T47D (cell line): Measurements from ENCODE around the gene ITFG2.

ENCODE experiments used
- DNase-seq, 2 experiments: peaks; one replicate each; pipeline versions ENCODE4 v3.0.0 to v3.0.0-alpha.2; 2011 to 2012; ENCODE audit warnings: low read depth in 1 of 2, low spot score in 1 of 2
- JUND ChIP-seq: IDR thresholded peaks from 2 replicates; pipeline ENCODE4 v1.6.1; 2012; ENCODE audit warnings: low read depth
- in situ Hi-C: cut with HindIII; loops from 2 replicates; pipeline ENCODE4 v1.10.0; 2016; ENCODE audit warnings: low sequenced_read_pairs, low pct_unique_long_range_greater_than_20kb

ITFG2 gene

GRCh38 chr12:2825132-2825531 is 12.7 kb downstream of the ITFG2 start:
- no peak for TF ChIP-seq JUND
- no peak for DNase-seq
- in situ Hi-C loops, result no loop called here

GRCh38 chr12:2826036-2826435 is 13.6 kb downstream of the ITFG2 start:
- in situ Hi-C loops, result no loop called here
- DNase-seq, result no peak
- no peak for TF ChIP-seq JUND

- in situ Hi-C loops, result no loop called here
- TF ChIP-seq JUND, result no peak
- no peak for DNase-seq
Observed at GRCh38 chr12:2826721-2827515, 14.4 kb downstream of the ITFG2 start.

GRCh38 chr12:2829275-2829674 is 16.8 kb downstream of the ITFG2 start:
- no peak for TF ChIP-seq JUND
- DNase-seq, result no peak
- in situ Hi-C loops, result no loop called here

GRCh38 chr12:2832550-2833127 is 20.2 kb downstream of the ITFG2 start:
- in situ Hi-C loops, result no loop called here
- no peak for DNase-seq
- TF ChIP-seq JUND, result no peak

GRCh38 chr12:2833327-2833726 is 20.9 kb downstream of the ITFG2 start:
- in situ Hi-C loops, result no loop called here
- no peak for DNase-seq
- no peak for TF ChIP-seq JUND

- no peak for TF ChIP-seq JUND
- no peak for DNase-seq
- in situ Hi-C loops, result no loop called here
Observed at GRCh38 chr12:2833810-2834209, 21.3 kb downstream of the ITFG2 start.

- in situ Hi-C loops, result no loop called here
- DNase-seq, result no peak
- TF ChIP-seq JUND, result no peak
Observed at GRCh38 chr12:2834581-2835491, 22.4 kb downstream of the ITFG2 start, which contains the start of gene NRIP2. TSS of gene NRIP2 (minus strand) at chr12:2835035. CDS start at chr12:2834983, 52 bp downstream.

- in situ Hi-C loops, result no loop called here
- TF ChIP-seq JUND, result no peak
- no peak for DNase-seq
Observed at GRCh38 chr12:2835691-2836403, 23.4 kb downstream of the ITFG2 start.

GRCh38 chr12:2836574-2836973 is 24.1 kb downstream of the ITFG2 start:
- in situ Hi-C loops, result no loop called here
- DNase-seq, result no peak
- TF ChIP-seq JUND, result no peak

- in situ Hi-C loops, result no loop called here
- TF ChIP-seq JUND, result no peak
- DNase-seq, result no peak
Observed at GRCh38 chr12:2841056-2841650, 28.7 kb downstream of the ITFG2 start.

GRCh38 chr12:2842948-2843347 is 30.5 kb downstream of the ITFG2 start:
- in situ Hi-C loops, result no loop called here
- TF ChIP-seq JUND, result no peak
- DNase-seq, result no peak
